Measurements from ENCODE around the gene CPXM1. TPM values are rescaled to one million over a fixed set of nuclear protein-coding genes. Genes with fewer than 3 reads are reported as not detected.
A peak's percentile ranks its signal among the peaks of the same experiment; 100 is the strongest.

Gene CPXM1
- total RNA-seq, 6 experiments from 2014 or later = 0.07 to 0.16 (median 0.12) TPM; not detected in 3

DNA sequence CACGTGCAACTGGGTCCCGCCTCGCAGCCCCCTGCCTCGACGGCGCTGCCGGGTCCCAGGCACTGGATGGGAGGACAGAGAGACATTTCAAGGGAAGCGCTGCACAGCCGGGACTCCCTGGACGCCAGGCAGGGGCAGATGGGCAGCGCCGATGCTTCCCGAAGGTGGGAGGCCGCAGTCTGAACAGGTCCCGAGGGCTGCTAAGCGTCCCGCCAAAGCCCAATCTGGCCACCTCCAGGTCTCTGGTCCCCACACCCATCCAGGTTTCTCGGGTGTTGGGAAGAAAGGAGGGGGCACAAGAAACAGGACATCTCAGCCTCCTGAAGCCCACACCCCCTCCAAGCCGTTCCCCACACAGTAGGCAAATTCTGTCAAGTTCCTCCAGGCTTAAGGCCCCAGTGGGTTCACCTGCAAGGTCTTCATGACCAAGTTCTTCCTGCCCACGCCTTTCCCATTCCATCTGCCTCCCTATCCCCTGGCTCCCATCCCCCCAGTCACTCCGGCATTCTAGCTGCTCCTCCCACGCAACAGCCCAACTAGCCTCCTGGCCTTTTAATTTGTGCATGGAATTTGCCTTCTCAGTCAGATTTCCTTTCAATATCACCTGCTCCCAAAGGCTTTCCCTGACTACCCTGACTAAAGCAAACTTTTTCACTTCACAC is 5.4 kb upstream of the CPXM1 start:
- DNase-seq = peak in 1 of 3 donors; percentile 45
- WGBS (ENCODE audit: insufficient coverage, low coverage, low lambda C conversion rate, missing lambda C conversion rate) = 35% methylated on average over 4 of the region's 22 CpGs
- no peaks in the 10 kb centered on the region for H3K9me3 ChIP-seq
- no peak overlapping the region for H3K4me3 ChIP-seq
- H3K4me1 ChIP-seq = no peaks in the 10 kb centered on the region
- ATAC-seq = peak in 3 of 4 donors; percentile 28 to 45 (median 34)
- H3K27ac ChIP-seq = no peak overlapping the region
- H3K36me3 ChIP-seq = no peaks in the 10 kb centered on the region
- H3K27me3 ChIP-seq = no peaks in the 10 kb centered on the region
- intact Hi-C loops (cut with DNase I) = no loop called here
- TF ChIP-seq, protein P1, sequence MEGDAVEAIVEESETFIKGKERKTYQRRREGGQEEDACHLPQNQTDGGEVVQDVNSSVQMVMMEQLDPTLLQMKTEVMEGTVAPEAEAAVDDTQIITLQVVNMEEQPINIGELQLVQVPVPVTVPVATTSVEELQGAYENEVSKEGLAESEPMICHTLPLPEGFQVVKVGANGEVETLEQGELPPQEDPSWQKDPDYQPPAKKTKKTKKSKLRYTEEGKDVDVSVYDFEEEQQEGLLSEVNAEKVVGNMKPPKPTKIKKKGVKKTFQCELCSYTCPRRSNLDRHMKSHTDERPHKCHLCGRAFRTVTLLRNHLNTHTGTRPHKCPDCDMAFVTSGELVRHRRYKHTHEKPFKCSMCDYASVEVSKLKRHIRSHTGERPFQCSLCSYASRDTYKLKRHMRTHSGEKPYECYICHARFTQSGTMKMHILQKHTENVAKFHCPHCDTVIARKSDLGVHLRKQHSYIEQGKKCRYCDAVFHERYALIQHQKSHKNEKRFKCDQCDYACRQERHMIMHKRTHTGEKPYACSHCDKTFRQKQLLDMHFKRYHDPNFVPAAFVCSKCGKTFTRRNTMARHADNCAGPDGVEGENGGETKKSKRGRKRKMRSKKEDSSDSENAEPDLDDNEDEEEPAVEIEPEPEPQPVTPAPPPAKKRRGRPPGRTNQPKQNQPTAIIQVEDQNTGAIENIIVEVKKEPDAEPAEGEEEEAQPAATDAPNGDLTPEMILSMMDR (IDR thresholded peaks at IDR 0.05) = no peak
- no peak for TF ChIP-seq POLR2A (IDR thresholded peaks at IDR 0.05)

DNA sequence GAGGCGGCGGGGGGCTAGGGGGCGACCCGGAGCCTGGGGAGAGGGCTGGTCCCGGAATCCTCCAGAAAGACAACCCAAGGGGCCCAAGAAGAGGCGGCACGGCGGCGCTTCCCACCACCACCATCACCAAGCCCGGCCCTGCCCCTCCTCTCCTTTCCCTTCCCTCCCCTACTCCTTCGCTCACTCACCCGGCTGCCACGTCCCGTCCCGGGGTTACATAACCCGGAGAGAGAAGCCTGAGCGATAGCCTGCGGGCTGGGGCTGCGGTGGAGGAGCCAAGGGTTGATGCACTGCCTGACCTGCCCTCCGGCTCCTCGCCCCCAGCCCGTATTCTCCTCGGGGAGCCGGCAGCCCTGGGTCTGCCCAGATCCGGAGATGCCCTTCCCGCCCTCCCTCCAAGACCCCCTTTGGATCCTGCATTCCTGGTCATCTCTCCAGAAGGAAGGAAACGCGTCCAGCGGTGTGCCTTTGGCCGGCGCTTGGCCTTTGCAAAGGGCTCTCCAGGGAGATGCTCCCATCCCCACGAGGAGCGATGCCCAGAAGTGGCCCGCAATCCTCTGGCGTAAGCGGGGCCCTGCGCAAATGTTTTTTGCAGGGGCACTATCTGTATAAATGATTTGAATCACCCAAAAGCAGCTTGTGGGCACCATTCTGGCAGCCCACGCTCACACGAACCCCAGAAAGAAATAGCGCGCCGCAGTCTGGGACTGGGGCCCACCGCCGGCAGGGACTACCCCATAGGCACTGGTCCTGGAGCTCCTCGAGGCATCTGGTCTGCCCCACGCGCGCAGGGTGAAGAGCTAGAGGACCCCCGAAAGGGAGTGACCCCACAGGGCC is 4.6 kb upstream of the CPXM1 start:
- TF ChIP-seq, protein P1 (IDR thresholded peaks at IDR 0.05) = no peak
- no peak for TF ChIP-seq POLR2A (IDR thresholded peaks at IDR 0.05)
- intact Hi-C loops (cut with DNase I) = no loop called here
- Histone ChIP-seq H3K36me3 (no peaks in the 10 kb centered on the region), H3K9me3 (no peaks in the 10 kb centered on the region), H3K27ac (no peak overlapping the region), H3K27me3 (no peaks in the 10 kb centered on the region), H3K4me1 (no peaks in the 10 kb centered on the region), H3K4me3 (no peak overlapping the region)
- WGBS (ENCODE audit: insufficient coverage, low coverage, low lambda C conversion rate, missing lambda C conversion rate) = 24% methylated on average over 7 of the region's 49 CpGs
- ATAC-seq (peak in 3 of 4 donors; percentile 25 to 35 (median 25)), DNase-seq (peak in 2 of 3 donors; percentile 42 to 53)

DNA sequence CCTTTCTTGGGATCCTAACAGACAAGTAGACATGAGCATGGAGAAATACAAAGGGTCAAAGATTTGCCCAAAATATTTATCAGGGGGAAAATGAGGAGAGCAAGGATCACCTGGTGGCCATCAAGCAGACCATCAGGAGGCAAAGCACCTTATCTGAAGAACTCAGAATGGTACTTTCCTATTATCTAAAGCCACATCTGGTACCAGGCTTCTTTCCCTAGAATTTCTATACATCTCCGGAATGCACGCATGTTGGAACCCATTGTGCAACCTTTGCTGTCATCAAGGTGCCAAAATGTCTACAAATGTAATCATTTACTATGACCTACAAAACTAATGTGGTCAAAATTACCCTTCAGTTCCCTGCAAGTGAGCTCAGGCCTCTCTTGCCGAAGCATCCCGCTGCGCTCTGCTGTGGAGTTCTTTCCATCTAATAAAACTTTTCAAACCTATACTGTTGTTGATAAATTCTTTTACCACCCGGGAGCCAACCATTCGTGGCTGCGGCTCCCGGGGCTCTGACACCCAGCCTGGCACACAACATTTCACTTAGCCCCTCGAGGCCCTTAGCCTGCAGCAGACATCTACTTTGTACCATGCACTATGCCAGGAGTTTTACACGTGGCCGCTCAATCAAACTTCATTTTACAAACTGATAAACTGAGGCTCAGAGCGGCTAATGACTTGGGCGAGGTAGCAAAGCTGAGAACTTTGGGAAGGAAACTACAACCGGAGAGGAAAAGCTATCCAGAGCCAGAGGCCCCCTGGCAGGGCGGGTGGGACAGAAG is 3.8 kb upstream of the CPXM1 start:
- DNase-seq (peak in 1 of 3 donors; percentile 16), ATAC-seq (no peak)
- Histone ChIP-seq H3K4me1 (no peaks in the 10 kb centered on the region), H3K4me3 (no peak overlapping the region), H3K9me3 (no peaks in the 10 kb centered on the region), H3K27me3 (no peaks in the 10 kb centered on the region), H3K27ac (no peak overlapping the region), H3K36me3 (no peaks in the 10 kb centered on the region)
- intact Hi-C loops (cut with DNase I) = no loop called here
- TF ChIP-seq, protein P1 (IDR thresholded peaks at IDR 0.05) = no peak
- no peak for TF ChIP-seq POLR2A (IDR thresholded peaks at IDR 0.05)
- WGBS (ENCODE audit: insufficient coverage, low coverage, low lambda C conversion rate, missing lambda C conversion rate) = 37% methylated on average over 16 of the region's 16 CpGs

DNA sequence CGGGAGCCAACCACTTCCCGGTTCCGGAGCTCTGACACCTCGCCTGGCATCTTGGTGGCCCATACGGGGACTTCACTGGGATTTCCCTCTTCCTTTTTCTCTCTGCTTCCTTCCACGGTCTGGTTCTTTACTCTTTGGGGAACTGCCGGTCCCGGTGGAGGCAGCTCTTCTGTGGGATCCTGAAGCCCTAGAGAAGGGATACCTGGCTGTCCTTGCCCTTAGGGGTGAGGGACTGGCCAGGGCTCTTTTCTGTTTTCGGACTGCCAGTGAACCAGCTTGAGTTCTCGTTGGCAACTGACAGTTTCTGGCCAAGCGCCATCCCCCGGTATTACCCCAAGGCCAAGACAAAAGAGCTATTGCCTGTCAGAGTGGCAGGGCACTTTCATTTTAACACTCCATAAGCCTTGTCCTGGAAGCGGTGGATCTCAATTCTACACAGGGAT is 880 bp upstream of the CPXM1 start:
- ATAC-seq (no peak), DNase-seq (peak in 1 of 3 donors; percentile 26)
- WGBS (ENCODE audit: insufficient coverage, low coverage, low lambda C conversion rate, missing lambda C conversion rate) = 12% methylated on average over 13 of the region's 13 CpGs
- Histone ChIP-seq H3K4me3 (no peak overlapping the region), H3K27me3 (no peaks in the 10 kb centered on the region), H3K27ac (no peak overlapping the region), H3K9me3 (no peaks in the 10 kb centered on the region), H3K4me1 (no peaks in the 10 kb centered on the region), H3K36me3 (no peaks in the 10 kb centered on the region)
- TF ChIP-seq, protein P1 (IDR thresholded peaks at IDR 0.05) = no peak
- no peak for TF ChIP-seq POLR2A (IDR thresholded peaks at IDR 0.05)
- intact Hi-C loops (cut with DNase I) = no loop called here

Data from right lobe of liver (tissue), 6 donors.